Peyer's patch (tissue), 4 donors: Measurements from ENCODE around the gene CHAT.

ENCODE experiments used
- CTCF ChIP-seq, 6 experiments: fragments of 450-650 bp in 4 of 6; fragments of 200-600 bp in 2 of 6; sonication (generic) in 1 of 6; IDR thresholded peaks; one replicate each; pipeline ENCODE4 v1.5.1; 2017 to 2019; ENCODE audit warnings: antibody characterized with exemption in 6 of 6, mild to moderate bottlenecking in 3 of 6, moderate library complexity in 1 of 6
- POLR2A ChIP-seq, 2 donors: fragments of 450-650 bp; IDR thresholded peaks; one replicate each; pipeline ENCODE4 v1.5.1; 2017; ENCODE audit warnings: antibody characterized with exemption in 2 of 2, mild to moderate bottlenecking in 2 of 2, moderate library complexity in 2 of 2

GRCh38 chr10:49649936-49650723, 36.3 kb downstream of the CHAT start:
- TF ChIP-seq CTCF (IDR thresholded peaks at IDR 0.05) = no peak
- no peak for TF ChIP-seq POLR2A (IDR thresholded peaks at IDR 0.05)
